A172 (cell line): Measurements from ENCODE around the gene SEMA5A. TPM values are rescaled to one million over a fixed set of nuclear protein-coding genes. Genes with fewer than 3 reads are reported as not detected.

Source experiments
- DNase-seq: peaks from one replicate; pipeline ENCODE4 v3.0.0-alpha.2; 2015; ENCODE audit warnings: low spot score
- total RNA-seq: library from RNA; depleted of rRNA; stranded (reverse); fragments of >200 nt; shearing (Covaris generic); gene quantifications from 2 replicates; pipeline ENCODE4 v1.2.3, GENCODE V29; 2014

The SEMA5A gene
- total RNA-seq, 1 experiment from 2014 or later, result 9.3 TPM

GRCh38 chr5:9398227-9398626 lies 147.6 kb downstream of the SEMA5A start:
- DNase-seq, result no peak

- no peak for DNase-seq
Observed at GRCh38 chr5:9396285-9396770, 149.5 kb downstream of the SEMA5A start.

- no peak for DNase-seq
Observed at GRCh38 chr5:9395706-9396105, 150.2 kb downstream of the SEMA5A start.

- no peak for DNase-seq
Observed at GRCh38 chr5:9394221-9394620, 151.7 kb downstream of the SEMA5A start.

- DNase-seq, result no peak
Observed at GRCh38 chr5:9392625-9393024, 153.2 kb downstream of the SEMA5A start.

GRCh38 chr5:9391080-9391479 lies 154.8 kb downstream of the SEMA5A start:
- no peak for DNase-seq

- DNase-seq, result no peak
Observed at GRCh38 chr5:9390113-9390512, 155.8 kb downstream of the SEMA5A start.

GRCh38 chr5:9388941-9389674 lies 156.8 kb downstream of the SEMA5A start:
- DNase-seq, result no peak

- no peak for DNase-seq
Observed at GRCh38 chr5:9387879-9388278, 158.0 kb downstream of the SEMA5A start.

- DNase-seq, result no peak
Observed at GRCh38 chr5:9386945-9387344, 158.9 kb downstream of the SEMA5A start.

GRCh38 chr5:9382522-9382921 lies 163.4 kb downstream of the SEMA5A start:
- DNase-seq, result no peak

- DNase-seq, result no peak
Observed at GRCh38 chr5:9381464-9381863, 164.4 kb downstream of the SEMA5A start.

- peak; percentile 54 for DNase-seq
Observed at GRCh38 chr5:9380109-9380508, 165.8 kb downstream of the SEMA5A start.

- DNase-seq, result no peak
Observed at GRCh38 chr5:9376363-9377117, 169.3 kb downstream of the SEMA5A start.

- DNase-seq, result no peak
Observed at GRCh38 chr5:9375756-9376155, 170.1 kb downstream of the SEMA5A start.

- no peak for DNase-seq
Observed at GRCh38 chr5:9374025-9374424, 171.8 kb downstream of the SEMA5A start.

- no peak for DNase-seq
Observed at GRCh38 chr5:9373571-9373970, 172.3 kb downstream of the SEMA5A start.

GRCh38 chr5:9370256-9370655 lies 175.6 kb downstream of the SEMA5A start:
- no peak for DNase-seq

- no peak for DNase-seq
Observed at GRCh38 chr5:9365512-9365911, 180.4 kb downstream of the SEMA5A start.

GRCh38 chr5:9363449-9363848 lies 182.4 kb downstream of the SEMA5A start:
- no peak for DNase-seq

- DNase-seq, result no peak
Observed at GRCh38 chr5:9363026-9363425, 182.8 kb downstream of the SEMA5A start.

GRCh38 chr5:9362600-9362999 lies 183.3 kb downstream of the SEMA5A start:
- no peak for DNase-seq

- peak; percentile 76 for DNase-seq
Observed at GRCh38 chr5:9361835-9362234, 184.0 kb downstream of the SEMA5A start.
